ENCODE measurements around the gene MTHFD1. TPM values are rescaled to one million over a fixed set of nuclear protein-coding genes. Genes with fewer than 3 reads are reported as not detected.
A peak's percentile ranks its signal among the peaks of the same experiment; 100 is the strongest.

The MTHFD1 gene
- total and polyA plus RNA-seq, 2 donors (not counting 3 experiments of a cell fraction or from before 2014, with no cell fraction given), result 26.3 to 114 TPM

DNA sequence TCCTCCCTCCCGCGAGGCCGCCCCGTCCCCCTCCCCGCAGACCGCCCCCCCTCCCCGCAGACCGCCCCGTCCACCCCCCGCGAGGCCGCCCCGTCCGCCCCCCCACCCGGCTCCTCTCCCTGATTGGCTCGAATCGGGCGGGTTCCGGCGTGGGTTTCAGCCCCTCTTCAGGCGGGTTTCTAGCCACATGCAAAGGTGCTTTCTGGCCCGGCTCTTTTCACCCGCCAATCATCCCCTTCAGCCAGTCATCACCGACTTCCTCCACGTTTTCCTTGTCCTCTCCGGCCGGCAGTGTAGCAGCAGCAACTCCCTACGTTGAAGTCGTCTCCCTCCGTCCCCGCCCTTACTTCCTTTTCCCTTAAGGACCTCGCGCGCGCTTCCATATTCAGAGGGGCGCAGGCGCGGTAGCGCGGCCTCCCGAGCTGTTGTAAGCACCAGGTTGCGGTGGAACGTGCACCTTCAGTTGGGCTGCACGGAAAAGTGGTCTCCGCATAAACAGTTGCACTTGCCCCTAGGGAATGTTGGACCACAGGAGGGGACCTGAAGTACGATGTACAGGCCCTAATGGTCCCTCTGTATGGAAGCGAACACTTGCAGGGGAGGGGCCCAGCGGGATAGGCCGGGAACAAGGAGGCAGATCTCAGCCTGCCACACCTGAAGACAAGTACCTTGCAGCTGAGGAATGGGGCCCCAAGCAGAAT lies 49.4 kb upstream of the MTHFD1 start:
- intact Hi-C loops (cut with micrococcal nuclease) (loop anchor here (1.0 kb wide), 3 partner anchors 50 to 202 kb away; partner anchors contain the start of genes HSPA2 and MTHFD1), dilution Hi-C loops (cut with MboI; ENCODE audit: extremely low pct_ligation_motif_present, low sequenced_read_pairs) (no loop called here)
- POLR2A ChIA-PET, result interaction anchor here (1.0 kb wide), 1 partner anchor 49 kb away, joined by 5 read pairs; the partner anchor contains the start of gene MTHFD1
- H3K4me1 ChIP-seq (ENCODE audit: control insufficient read depth, extremely low read depth, insufficient read depth, low read length), result peaks cover 10% of the 10 kb centered on the region
- H4K20me1 ChIP-seq (replicated peaks; ENCODE audit: control insufficient read depth, extremely low read depth, insufficient read depth, low read length), result no peaks in the 10 kb centered on the region
- H3K79me2 ChIP-seq (ENCODE audit: control insufficient read depth, insufficient read depth, low read length), result no peaks in the 10 kb centered on the region
- peak overlapping the region; percentile 90 for H2AFZ ChIP-seq (ENCODE audit: low read depth, low read length)
- peak overlapping the region; percentile 14 for H3K27ac ChIP-seq (ENCODE audit: insufficient read depth, low read depth, low read length)
- no peak for TF ChIP-seq FOS (IDR thresholded peaks at IDR 0.05; ENCODE audit: borderline replicate concordance, insufficient read depth, low read length)
- peak; percentile 19 for TF ChIP-seq POLR2AphosphoS5 (IDR thresholded peaks at IDR 0.05; ENCODE audit: insufficient read depth, low read depth, low read length)
- TF ChIP-seq, protein P1, sequence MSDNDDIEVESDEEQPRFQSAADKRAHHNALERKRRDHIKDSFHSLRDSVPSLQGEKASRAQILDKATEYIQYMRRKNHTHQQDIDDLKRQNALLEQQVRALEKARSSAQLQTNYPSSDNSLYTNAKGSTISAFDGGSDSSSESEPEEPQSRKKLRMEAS (IDR thresholded peaks at IDR 0.05; ENCODE audit: insufficient read depth, insufficient read length), result peak; percentile 74
- no peak for TF ChIP-seq JUN (IDR thresholded peaks at IDR 0.05; ENCODE audit: borderline replicate concordance, insufficient read depth, insufficient read length, low read depth)
- TF ChIP-seq POLR2A (IDR thresholded peaks at IDR 0.05; ENCODE audit: low read depth, low read length), result peak; percentile 79
- peak overlapping the region; percentile 69 for H3K4me2 ChIP-seq (ENCODE audit: insufficient read depth, low read length)
- peak overlapping the region; percentile 75 for H3K9ac ChIP-seq (replicated peaks; ENCODE audit: extremely low read depth, insufficient read depth, low read length)
- CTCF ChIA-PET, result interaction anchor here (1.0 to 2.1 kb wide), 8 partner anchors 8 to 538 kb away, joined by 3 to 14 read pairs (median 4); partner anchors contain the start of gene MTHFD1
- H3K4me3 ChIP-seq (replicated peaks in 1 of 3; ENCODE audit: insufficient read depth in 1 of 3, low read depth in 1 of 3, low read length in 3 of 3), result peak overlapping the region; percentile 50 to 56 (median 51)
- H3K36me3 ChIP-seq (ENCODE audit: control insufficient read depth in 2 of 2, extremely low read depth in 1 of 2, insufficient read depth in 2 of 2, low read length in 2 of 2), result no peaks in the 10 kb centered on the region
- TSS peak; percentile 67 for BruUV-seq (replicated peaks)
- H3K9me3 ChIP-seq (replicated peaks; ENCODE audit: control insufficient read depth, insufficient read depth, low read length), result no peaks in the 10 kb centered on the region
- DNase-seq (ENCODE audit: low read depth, low spot score) (peak; percentile 99), FAIRE-seq (peak; percentile 97)
- no peaks in the 10 kb centered on the region for H3K27me3 ChIP-seq (ENCODE audit: control insufficient read depth in 2 of 2, insufficient read depth in 2 of 2, low read length in 2 of 2)
- H3K9me1 ChIP-seq (replicated peaks; ENCODE audit: control insufficient read depth, extremely low read depth, insufficient read depth, low read length), result no peaks in the 10 kb centered on the region

DNA sequence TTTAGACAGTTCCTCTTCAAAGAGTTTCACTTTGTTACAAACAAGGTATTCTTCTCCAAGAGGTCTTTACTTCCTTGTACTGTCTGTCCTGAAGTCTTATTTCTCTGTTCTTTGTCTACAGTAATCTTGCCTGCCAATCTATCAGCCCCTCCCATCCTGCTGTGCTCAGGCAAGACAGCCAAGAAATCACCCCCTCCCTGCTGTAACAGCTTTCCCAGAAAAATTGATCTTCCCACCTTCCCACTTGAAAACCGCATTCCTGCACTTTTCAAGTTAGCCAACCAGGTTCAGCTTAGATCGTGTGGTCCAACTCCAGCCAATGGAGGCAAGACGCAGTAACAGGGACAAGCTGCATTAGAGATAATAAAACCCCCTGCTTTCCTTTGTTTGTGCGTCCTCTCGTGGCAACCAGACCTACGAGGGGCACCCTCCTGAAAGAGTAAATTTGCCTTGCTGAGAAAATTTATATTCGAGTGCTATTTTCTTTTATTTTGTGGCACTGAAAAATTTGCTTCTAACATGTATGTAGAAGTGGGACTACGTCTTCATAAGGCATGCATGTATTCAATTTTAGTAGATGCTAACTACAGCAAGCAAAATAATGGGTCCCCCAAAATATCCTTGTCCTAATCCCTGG lies 47.5 kb upstream of the MTHFD1 start:
- Histone ChIP-seq H3K9ac (replicated peaks; ENCODE audit: extremely low read depth, insufficient read depth, low read length) (no peak overlapping the region), H3K4me3 (replicated peaks in 1 of 3; ENCODE audit: insufficient read depth in 1 of 3, low read depth in 1 of 3, low read length in 3 of 3) (no peak overlapping the region), H3K9me1 (replicated peaks; ENCODE audit: control insufficient read depth, extremely low read depth, insufficient read depth, low read length) (no peaks in the 10 kb centered on the region), H4K20me1 (replicated peaks; ENCODE audit: control insufficient read depth, extremely low read depth, insufficient read depth, low read length) (no peaks in the 10 kb centered on the region), H3K9me3 (replicated peaks; ENCODE audit: control insufficient read depth, insufficient read depth, low read length) (no peaks in the 10 kb centered on the region), H2AFZ (ENCODE audit: low read depth, low read length) (no peak overlapping the region), H3K27ac (ENCODE audit: insufficient read depth, low read depth, low read length) (no peak overlapping the region), H3K4me1 (ENCODE audit: control insufficient read depth, extremely low read depth, insufficient read depth, low read length) (peaks cover 10% of the 10 kb centered on the region), H3K27me3 (ENCODE audit: control insufficient read depth in 2 of 2, insufficient read depth in 2 of 2, low read length in 2 of 2) (no peaks in the 10 kb centered on the region), H3K4me2 (ENCODE audit: insufficient read depth, low read length) (no peak overlapping the region), H3K36me3 (ENCODE audit: control insufficient read depth in 2 of 2, extremely low read depth in 1 of 2, insufficient read depth in 2 of 2, low read length in 2 of 2) (no peaks in the 10 kb centered on the region), H3K79me2 (ENCODE audit: control insufficient read depth, insufficient read depth, low read length) (no peaks in the 10 kb centered on the region)
- no peak for DNase-seq (ENCODE audit: low read depth, low spot score)
- TF ChIP-seq GATA2 (IDR thresholded peaks at IDR 0.05; ENCODE audit: insufficient read depth, insufficient read length, low read depth, low read length), result no peak
- BruUV-seq (replicated peaks), result no TSS peak
- ChIA-PET POLR2A (no interaction called here), CTCF (interaction anchor here (1.6 kb wide), 1 partner anchor 138 kb away, joined by 9 read pairs; no protein-coding TSS in a partner anchor)
- FAIRE-seq, result no peak
- intact Hi-C loops (cut with micrococcal nuclease) (no loop called here), dilution Hi-C loops (cut with MboI; ENCODE audit: extremely low pct_ligation_motif_present, low sequenced_read_pairs) (no loop called here)

Measured in endothelial cell of umbilical vein (primary cell).